Measurements from ENCODE around the gene TMTC4. TPM values are rescaled to one million over a fixed set of nuclear protein-coding genes. Genes with fewer than 3 reads are reported as not detected.

The TMTC4 gene
- total RNA-seq, 1 experiment from 2014 or later = 38.4 TPM

DNA sequence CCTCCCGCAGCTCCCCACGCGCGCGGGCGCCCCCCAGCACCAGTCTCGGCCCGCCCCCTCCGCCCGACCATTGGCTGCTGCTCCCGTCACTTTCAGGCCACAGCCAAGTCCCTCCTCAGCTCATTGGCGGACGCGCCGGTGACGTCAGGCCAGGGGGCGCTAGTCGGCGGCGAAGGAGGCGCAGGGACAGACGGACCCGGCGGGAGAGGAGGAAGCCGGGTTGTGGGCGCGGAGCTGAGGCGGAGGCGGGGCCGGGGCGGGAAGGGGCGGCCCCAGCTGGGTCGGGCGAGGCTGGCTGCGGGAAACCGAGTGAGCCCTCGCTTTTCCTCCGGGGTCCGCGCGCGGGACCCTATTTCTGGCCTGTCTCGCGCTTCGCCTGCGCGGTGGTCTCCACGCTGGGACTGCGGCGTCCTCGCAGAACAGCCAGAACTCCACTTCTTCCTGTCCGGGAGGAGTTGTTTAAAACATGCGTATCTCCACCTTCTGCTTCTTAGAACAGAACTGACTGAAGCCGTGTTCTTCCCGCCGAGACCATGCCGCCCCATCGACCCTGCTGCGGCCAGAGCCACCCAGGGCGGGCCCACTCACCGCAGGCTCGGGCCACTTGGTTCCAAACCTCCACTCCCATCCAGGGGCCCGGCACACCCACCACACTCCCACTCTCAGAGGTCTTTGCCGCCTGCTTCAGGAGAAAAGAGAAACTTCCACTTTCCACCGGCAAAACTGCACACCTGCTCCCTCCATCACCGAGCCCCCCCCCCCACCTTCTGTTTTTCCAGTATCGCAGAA is 471 bp upstream of the TMTC4 start:
- Histone ChIP-seq H3K27ac (peak overlapping the region; percentile 20; the same call in 1 of the 2 replicates), H3K27me3 (replicated peaks) (no peaks in the 10 kb centered on the region), H3K36me3 (peaks cover 10% of the 10 kb centered on the region), H3K4me1 (replicated peaks) (peaks cover 18% of the 10 kb centered on the region), H3K4me3 (peak overlapping the region; percentile 99), H3K9me3 (replicated peaks) (0 out of 2 replicates have a peak, but pooled peaks cover 3% of the 10 kb centered on the region)
- DNase-seq (ENCODE audit: low read depth in 1 of 2, low spot score in 2 of 2) = peak; percentile 94 to 98

DNA sequence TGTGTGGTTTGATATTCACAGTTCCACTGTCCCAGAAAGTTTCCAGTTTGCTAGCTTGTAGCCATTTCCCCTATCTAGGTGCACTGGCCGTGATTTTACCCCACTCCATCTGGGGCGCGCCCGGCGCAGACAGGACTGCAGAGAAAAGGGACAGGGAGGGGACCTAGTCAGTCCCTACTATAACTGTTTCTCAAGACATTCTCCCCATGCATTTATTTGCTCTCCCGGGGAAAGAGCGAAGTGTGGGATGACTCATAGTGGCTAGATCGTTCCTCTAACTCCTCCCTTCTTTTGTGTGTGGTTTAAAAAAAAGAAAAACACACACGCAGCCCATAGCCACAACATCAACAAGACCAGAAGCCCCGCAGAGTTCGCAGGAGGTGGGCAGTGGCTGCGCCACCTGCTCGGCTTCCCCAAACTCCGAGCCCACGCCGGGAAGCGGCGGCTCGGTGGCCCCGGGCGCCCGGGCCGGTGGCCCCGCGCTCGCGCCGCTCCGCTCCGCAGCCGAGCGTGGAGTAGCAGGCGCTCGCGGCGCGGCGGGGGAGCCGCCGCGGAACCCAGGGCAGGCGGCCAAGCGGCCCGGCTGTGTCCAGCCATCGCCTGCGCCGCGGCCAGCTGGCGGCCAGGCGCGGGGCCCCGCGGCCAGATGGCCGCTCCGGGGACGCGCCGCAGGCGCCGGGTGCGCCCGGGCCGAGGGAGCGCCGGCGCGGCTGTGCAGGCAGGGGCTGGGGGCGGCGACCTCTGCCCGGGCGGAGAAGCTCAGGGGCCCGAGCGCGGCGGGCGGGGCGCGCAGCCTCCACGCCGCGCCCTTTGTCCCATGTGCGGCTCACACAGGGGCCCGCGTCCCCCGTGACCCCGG is 653 bp downstream of the TMTC4 start:
- 0 out of 2 replicates have a peak, but pooled peaks cover 3% of the 10 kb centered on the region for H3K9me3 ChIP-seq (replicated peaks)

DNA sequence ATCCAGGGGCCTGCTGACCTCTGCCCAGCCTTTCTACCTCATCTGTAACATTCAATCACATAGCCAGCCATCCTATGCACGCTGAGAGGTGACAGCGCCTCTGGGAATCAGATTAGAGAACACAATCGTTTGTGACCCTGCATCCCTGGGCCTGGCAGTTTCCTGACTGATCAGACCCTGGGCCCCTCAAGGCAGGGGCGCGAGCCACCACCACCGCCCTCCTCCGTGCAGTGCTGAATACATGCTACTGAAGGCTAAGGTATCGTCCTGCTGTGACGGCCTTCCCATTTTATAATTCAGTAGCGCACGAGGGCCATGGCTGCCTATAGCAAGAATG is 1.3 kb downstream of the TMTC4 start:
- H3K9me3 ChIP-seq (replicated peaks) = 0 out of 2 replicates have a peak, but pooled peaks cover 3% of the 10 kb centered on the region
- H3K4me3 ChIP-seq = peak overlapping the region; percentile 99
- peaks cover 20% of the 10 kb centered on the region for H3K36me3 ChIP-seq
- DNase-seq (ENCODE audit: low read depth in 1 of 2, low spot score in 2 of 2) = no peak
- H3K27me3 ChIP-seq (replicated peaks) = no peaks in the 10 kb centered on the region
- H3K4me1 ChIP-seq (replicated peaks) = peaks cover 35% of the 10 kb centered on the region
- peak overlapping the region; percentile 42 for H3K27ac ChIP-seq

More for the DNA sequence above, 653 bp downstream of the TMTC4 start:
- Histone ChIP-seq H3K4me1 (replicated peaks) (peaks cover 29% of the 10 kb centered on the region), H3K27me3 (replicated peaks) (no peaks in the 10 kb centered on the region), H3K27ac (peak overlapping the region; percentile 69), H3K36me3 (peaks cover 20% of the 10 kb centered on the region), H3K4me3 (peak overlapping the region; percentile 99)
- DNase-seq (ENCODE audit: low read depth in 1 of 2, low spot score in 2 of 2) = peak; percentile 71 to 87

DNA sequence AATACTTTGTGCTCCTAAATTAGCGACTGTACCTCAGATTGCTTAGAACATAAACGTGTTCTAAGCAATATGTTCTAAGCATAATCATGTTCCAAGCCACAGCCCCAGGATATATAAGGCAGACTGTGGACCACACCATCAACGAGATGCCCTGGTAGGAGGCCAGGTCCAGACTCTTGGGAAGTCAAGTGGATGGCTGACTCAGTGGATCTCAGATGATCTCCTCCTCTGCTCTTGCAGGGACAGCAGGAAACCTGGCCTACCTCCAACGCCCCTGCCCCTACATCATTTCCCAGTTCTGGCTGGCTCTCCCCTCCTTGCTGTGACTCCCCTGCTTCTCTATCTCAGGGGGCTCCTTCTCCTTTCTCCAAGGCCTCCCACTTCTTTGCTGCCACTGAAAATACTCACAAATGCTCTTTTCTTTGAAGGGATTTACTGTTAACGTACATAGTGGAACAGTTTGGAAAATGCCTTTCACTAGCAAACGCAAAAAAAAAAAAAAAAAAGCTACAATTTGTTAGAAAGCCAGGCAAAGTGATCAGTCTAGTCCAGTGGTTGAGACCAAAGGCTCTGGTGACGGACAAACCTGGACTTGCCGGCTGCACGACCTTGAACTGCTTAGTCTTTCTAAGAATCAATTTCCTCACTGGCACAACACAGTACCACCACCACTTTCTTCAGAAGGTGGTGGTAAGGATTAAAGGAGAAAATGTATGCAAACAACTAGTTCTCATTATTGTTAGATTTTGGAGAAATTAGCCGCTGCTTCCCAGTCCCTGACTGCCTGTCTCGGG is 3.0 kb downstream of the TMTC4 start:
- no peak overlapping the region for H3K27ac ChIP-seq
- DNase-seq (ENCODE audit: low read depth in 1 of 2, low spot score in 2 of 2) = no peak
- peaks cover 50% of the 10 kb centered on the region for H3K4me1 ChIP-seq (replicated peaks)
- H3K36me3 ChIP-seq = peaks cover 34% of the 10 kb centered on the region
- 0 out of 2 replicates have a peak, but pooled peaks cover 3% of the 10 kb centered on the region for H3K9me3 ChIP-seq (replicated peaks)
- H3K27me3 ChIP-seq (replicated peaks) = no peaks in the 10 kb centered on the region
- H3K4me3 ChIP-seq = no peak overlapping the region

DNA sequence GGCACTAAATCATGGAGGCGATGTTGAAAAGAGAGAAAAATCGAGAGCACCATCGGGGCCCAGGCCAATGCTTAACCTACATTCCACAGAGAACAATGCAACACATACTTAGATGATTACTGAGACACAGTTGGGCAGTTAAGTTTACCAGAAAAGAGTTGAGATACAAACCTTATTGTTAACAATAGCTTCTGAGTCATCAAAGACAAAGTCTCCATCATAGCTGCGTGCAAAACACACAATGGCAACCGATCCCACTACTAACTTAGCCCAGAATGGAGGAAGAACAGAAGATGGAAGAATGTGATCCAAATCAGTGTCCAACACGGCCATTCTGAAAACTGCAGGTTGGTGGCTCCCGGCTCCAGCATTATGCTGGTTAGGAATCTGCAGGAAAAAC is 6.2 kb downstream of the TMTC4 start:
- peak overlapping the region; percentile 93 for H3K27ac ChIP-seq
- H3K36me3 ChIP-seq = peaks cover 58% of the 10 kb centered on the region
- no peak overlapping the region for H3K4me3 ChIP-seq
- no peaks in the 10 kb centered on the region for H3K27me3 ChIP-seq (replicated peaks)
- peaks cover 47% of the 10 kb centered on the region for H3K4me1 ChIP-seq (replicated peaks)
- no peaks in the 10 kb centered on the region for H3K9me3 ChIP-seq (replicated peaks)
- peak; percentile 70 to 87 for DNase-seq (ENCODE audit: low read depth in 1 of 2, low spot score in 2 of 2)

DNA sequence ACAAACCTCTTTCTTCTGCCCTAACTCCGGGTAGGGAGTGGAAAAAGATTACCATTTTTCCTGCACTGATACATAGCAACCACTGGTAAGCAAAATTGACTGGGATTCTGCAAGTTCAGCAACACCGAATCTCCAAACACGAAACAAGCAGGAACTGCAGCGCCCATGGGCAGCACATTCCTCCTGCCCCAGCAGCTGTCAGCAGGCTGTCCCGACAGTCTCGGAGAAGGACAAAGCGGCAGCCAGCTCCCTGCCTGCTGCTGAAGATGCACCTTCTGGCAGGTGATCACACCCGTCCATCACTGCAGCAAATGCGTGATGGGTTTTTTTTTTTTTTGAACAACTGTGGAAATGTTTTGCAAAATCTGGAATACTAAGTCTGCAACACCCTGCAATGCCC is 6.7 kb downstream of the TMTC4 start:
- Histone ChIP-seq H3K36me3 (peaks cover 58% of the 10 kb centered on the region), H3K4me3 (no peak overlapping the region), H3K27ac (peak overlapping the region; percentile 93), H3K9me3 (replicated peaks) (no peaks in the 10 kb centered on the region), H3K27me3 (replicated peaks) (no peaks in the 10 kb centered on the region), H3K4me1 (replicated peaks) (peaks cover 42% of the 10 kb centered on the region)
- DNase-seq (ENCODE audit: low read depth in 1 of 2, low spot score in 2 of 2) = no peak

DNA sequence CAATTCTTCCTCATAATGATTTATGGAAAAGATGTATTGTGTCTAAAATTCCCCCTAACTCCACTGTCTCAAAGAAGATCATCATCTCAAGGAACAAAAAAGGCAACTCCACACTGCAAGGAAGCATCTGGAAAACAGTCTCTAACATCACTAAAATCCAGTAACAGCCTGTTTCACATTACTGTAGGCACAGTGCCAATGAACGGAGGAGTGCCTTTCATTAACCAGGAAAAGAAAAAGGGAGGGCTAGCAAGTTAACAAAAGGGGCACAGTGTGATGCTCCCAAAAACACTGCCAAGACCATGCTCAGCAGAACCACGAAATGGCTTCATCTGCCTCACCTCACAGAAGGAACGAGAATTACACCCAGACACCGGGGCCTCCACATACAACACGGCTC is 8.5 kb downstream of the TMTC4 start:
- peaks cover 60% of the 10 kb centered on the region for H3K36me3 ChIP-seq
- H3K4me3 ChIP-seq = no peak overlapping the region
- H3K4me1 ChIP-seq (replicated peaks) = peaks cover 36% of the 10 kb centered on the region
- H3K27ac ChIP-seq = no peak overlapping the region
- no peak for DNase-seq (ENCODE audit: low read depth in 1 of 2, low spot score in 2 of 2)
- no peaks in the 10 kb centered on the region for H3K27me3 ChIP-seq (replicated peaks)
- no peaks in the 10 kb centered on the region for H3K9me3 ChIP-seq (replicated peaks)

DNA sequence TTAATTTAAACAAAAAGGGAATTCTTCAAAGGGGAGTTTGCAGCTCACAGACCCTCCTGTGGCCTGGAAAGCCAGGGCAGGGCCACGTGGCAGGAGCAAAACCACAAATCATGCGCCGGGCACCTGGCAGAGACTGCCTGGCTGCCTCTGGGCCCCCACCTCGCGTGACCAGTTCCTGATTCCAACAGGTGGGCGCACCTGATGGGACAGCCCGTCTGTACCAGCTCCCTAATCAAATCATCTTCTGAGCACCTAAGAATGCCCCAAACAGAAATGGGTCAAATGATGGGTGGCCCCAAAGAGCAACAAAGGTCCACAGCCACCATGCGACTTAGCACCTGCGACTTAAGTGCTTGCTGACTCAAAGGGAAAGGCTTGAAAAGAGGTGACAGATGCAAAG is 9.2 kb downstream of the TMTC4 start:
- no peak overlapping the region for H3K27ac ChIP-seq
- no peak for DNase-seq (ENCODE audit: low read depth in 1 of 2, low spot score in 2 of 2)
- H3K4me3 ChIP-seq = no peak overlapping the region
- H3K27me3 ChIP-seq (replicated peaks) = no peaks in the 10 kb centered on the region
- peaks cover 36% of the 10 kb centered on the region for H3K4me1 ChIP-seq (replicated peaks)
- H3K9me3 ChIP-seq (replicated peaks) = no peaks in the 10 kb centered on the region
- H3K36me3 ChIP-seq = peaks cover 62% of the 10 kb centered on the region

DNA sequence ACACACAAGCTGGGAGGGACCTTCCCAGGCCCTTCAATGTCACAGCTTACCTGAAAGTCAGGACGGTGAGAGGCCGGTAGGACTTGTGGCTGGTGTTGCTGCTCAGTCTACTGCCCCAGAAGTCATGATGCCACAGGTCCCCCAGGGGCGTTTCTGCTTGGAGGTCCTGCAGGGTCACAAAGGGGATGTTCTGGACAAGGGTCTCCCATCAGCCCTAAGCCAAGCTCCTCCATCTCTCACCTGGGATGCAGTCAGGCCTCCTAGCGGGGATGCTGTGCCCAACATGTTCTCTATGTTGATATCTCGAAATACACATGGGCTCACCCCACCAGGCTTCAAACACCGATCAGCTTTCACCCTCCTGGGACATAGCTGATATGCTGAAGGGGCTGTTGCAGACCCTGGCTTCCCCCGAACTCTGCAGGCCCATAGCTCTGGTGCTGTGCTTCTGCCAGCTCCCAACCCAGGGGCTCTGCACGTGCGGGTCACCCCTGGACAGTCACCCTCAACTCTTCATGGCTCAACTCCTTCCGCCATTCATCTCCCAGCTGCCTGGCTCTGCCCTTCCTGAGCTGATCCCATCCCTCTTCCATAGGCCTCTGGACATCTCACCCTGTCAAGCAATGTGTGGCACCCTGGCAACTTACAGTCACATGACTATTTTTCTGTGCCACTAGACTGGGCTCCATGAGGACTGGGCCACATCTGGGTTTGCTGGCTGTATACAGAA is 10.3 kb downstream of the TMTC4 start:
- no peak for DNase-seq (ENCODE audit: low read depth in 1 of 2, low spot score in 2 of 2)
- Histone ChIP-seq H3K4me1 (replicated peaks) (peaks cover 25% of the 10 kb centered on the region), H3K27me3 (replicated peaks) (no peaks in the 10 kb centered on the region), H3K36me3 (peaks cover 55% of the 10 kb centered on the region), H3K9me3 (replicated peaks) (no peaks in the 10 kb centered on the region), H3K4me3 (no peak overlapping the region), H3K27ac (no peak overlapping the region)

DNA sequence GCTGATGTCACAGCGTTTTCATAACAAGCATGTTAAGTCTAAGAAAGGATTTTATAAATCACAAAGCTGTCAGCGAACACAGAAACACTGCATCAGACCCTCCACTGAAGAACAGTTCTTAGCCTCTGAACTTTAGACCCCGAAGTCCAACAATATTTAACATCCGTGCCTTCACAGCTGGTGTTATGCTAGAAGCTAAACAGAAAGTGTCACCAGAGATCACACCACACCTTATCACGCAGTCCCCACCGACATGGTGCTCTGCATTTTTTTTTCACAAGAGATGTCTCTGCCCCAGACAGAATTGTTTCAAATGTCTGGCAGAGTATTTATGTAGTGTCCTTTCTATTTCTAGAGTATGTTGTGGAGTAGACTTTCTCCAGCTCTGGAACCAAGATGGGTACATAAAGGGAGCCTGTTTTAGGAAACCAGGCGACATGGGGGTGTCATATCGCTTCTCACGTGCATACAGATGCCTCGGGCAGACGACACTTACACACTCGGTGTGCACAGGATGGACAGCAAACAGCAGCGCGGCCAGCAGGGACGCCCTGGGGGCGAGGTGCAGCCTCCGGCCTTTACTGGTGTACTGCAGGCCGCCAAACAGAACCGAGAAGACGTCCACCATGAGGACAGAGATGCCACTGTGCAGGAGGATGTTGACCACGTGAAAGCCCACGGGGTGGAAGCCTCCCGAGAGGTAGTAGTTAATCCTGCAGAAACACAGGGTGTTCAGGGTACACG is 12.0 kb downstream of the TMTC4 start:
- H3K27me3 ChIP-seq (replicated peaks) = no peaks in the 10 kb centered on the region
- H3K9me3 ChIP-seq (replicated peaks) = no peaks in the 10 kb centered on the region
- no peak overlapping the region for H3K27ac ChIP-seq
- H3K36me3 ChIP-seq = peaks cover 51% of the 10 kb centered on the region
- no peak overlapping the region for H3K4me3 ChIP-seq
- DNase-seq (ENCODE audit: low read depth in 1 of 2, low spot score in 2 of 2) = no peak
- H3K4me1 ChIP-seq (replicated peaks) = peaks cover 8% of the 10 kb centered on the region

DNA sequence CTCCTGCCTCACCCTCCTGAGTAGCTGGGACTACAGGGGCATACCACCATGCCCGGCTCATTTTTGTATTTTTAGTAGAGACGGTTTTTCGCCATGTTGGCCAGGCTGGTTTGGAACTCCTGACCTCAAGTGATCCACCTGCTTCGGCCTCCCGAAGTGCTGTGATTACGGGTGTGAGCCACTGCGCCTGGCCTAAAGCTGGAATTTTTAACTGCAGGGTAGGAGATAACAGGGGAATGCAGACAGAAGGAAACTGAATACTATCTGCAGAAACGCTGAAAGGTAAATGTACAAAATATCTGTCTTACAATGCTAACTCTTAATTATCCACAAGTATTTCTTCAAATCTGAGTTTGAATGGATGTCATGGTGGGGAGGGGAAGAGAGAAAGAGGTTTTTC is 13.8 kb downstream of the TMTC4 start:
- Histone ChIP-seq H3K36me3 (peaks cover 47% of the 10 kb centered on the region), H3K4me1 (replicated peaks) (no peaks in the 10 kb centered on the region), H3K27ac (no peak overlapping the region), H3K27me3 (replicated peaks) (no peaks in the 10 kb centered on the region), H3K9me3 (replicated peaks) (no peaks in the 10 kb centered on the region), H3K4me3 (no peak overlapping the region)
- DNase-seq (ENCODE audit: low read depth in 1 of 2, low spot score in 2 of 2) = no peak

DNA sequence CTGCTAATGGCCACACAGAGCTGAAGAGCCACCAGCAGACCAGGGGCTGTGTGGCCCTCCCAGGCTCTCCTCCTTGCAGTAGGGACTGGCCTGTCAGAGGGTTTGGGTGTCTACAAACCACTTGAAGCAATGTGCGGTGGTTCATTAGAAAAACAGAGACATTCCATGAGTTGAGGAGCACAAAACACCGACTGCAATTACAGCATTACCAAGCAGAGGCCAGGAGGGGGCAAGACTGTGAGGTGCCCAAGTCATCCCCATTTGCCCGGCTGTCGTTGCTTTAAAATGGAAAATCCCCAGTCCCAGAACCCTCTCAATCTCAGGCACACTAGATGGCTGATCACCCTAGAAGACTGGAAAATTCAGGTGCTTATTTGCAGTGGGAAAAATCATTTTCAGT is 15.0 kb downstream of the TMTC4 start:
- no peaks in the 10 kb centered on the region for H3K9me3 ChIP-seq (replicated peaks)
- H3K27me3 ChIP-seq (replicated peaks) = no peaks in the 10 kb centered on the region
- peaks cover 45% of the 10 kb centered on the region for H3K36me3 ChIP-seq
- H3K4me3 ChIP-seq = no peak overlapping the region
- no peak overlapping the region for H3K27ac ChIP-seq
- H3K4me1 ChIP-seq (replicated peaks) = no peaks in the 10 kb centered on the region
- no peak for DNase-seq (ENCODE audit: low read depth in 1 of 2, low spot score in 2 of 2)
